ENCODE measurements around the gene ITGB5.

- TF ChIP-seq CTCF (IDR thresholded peaks at IDR 0.05) = no peak
- no peak for TF ChIP-seq POLR2A (IDR thresholded peaks at IDR 0.05)
Measured at GRCh38 chr3:124767264-124767663, 119.9 kb downstream of the ITGB5 start.
